Dermis blood vessel endothelial cell (primary cell): Measurements from ENCODE around the gene RAB26. TPM values are rescaled to one million over a fixed set of nuclear protein-coding genes. Genes with fewer than 3 reads are reported as not detected.
"Not testable (repeated sequence)": the region's sequence is repeated elsewhere in the genome, so short reads cannot be mapped to it uniquely, and the experiment has no call there.

ENCODE experiments used
- DNase-seq: peaks from one replicate; pipeline ENCODE4 v3.0.0; 2010
- total RNA-seq: library from RNA; depleted of rRNA; stranded (reverse); fragments of >200 nt; gene quantifications from 2 replicates; pipeline ENCODE4 v1.2.3, GENCODE V29; 2014

Gene RAB26
- total RNA-seq, 1 donor from 2014 or later, result 0.34 TPM

DNA sequence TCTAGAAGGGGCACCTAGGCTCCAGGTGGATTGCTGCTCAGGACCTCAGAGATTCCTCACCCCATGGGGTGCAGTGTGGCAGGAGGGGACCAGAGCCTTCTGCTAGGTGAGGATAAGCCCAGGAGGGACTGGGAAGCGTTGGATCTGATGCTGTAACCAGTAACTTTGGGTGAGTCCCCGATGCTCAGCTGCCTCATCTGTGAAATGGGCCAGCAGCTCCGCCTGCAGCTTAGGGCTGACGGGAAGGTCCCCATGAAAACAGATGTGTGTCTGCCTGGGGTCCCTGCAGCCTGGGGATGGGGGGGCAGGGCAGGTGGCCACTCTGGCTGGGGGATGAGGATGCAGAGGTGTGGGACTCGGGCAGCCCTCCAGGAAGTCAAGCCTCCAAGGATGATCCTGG lies 50.7 kb downstream of the RAB26 start:
- no peak for DNase-seq

DNA sequence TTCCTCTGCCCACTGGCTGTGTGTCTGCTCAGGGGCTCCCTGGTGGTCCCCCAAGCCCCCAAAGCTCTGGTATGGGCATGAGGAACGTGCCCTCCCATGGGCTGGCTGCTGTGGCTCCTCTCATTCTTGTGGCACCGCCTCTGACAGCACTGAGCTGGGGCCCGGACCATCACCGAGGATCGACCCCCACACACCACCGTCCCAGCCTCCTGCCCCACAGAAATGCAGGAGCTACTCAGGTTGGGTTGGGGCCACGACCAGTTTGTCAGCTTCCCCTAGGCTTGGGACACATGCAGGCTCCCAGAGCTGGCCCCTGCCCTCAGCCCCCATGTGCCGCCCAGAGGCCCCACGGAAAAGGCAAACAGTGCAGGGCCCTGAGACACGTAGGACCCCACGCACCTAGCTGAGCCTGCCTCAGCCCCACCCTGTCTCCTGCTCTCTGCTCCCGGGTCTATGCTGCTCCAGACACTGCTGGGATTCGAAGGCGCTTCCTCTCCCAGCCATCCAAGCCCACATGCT lies 51.3 kb downstream of the RAB26 start:
- DNase-seq, result no peak

- DNase-seq, result no peak
These were observed 51.9 kb downstream of the RAB26 start for GRCh38 chr16:2200313-2200712.

DNA sequence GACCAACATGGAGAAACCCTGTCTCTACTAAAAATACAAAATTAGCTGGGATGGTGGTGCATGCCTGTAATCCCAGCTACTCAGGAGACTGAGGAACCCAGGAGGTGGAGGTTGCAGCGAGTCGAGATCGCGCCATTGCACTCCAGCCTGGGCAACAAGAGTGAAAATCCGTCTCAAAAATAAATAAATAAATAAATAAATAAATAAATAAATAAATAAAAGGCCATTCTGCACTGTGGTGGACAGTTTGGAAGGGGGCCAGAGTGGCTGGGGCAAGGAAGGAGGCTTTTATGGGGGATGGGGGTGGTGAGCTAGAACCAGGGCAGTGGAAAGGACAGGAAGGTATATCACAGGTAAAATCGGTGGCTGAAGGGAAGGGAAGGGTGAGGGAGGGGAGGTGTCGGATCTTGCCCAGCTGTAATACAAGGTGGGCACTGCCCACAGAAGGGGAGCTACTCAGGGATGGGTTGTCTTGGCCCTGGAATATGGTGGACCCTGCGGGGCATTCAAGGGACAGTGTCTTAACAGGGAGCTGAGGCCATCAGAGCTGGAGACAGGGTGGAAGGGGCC lies 54.8 kb downstream of the RAB26 start:
- DNase-seq, result not testable (repeated sequence)

Other genes with a start within 250 kb of the RAB26 start
- gene HS3ST6, start 230.2 kb upstream of the RAB26 start, total RNA-seq, result not detected in 2 replicates
- gene MSRB1, start 205.4 kb upstream of the RAB26 start, total RNA-seq, result 6.6 and 8.1 TPM in 2 replicates
- gene RPL3L, start 193.9 kb upstream of the RAB26 start, total RNA-seq, result not detected in 2 replicates
- 107 and 149 TPM in 2 replicates for gene NDUFB10, start 189.1 kb upstream of the RAB26 start, total RNA-seq
- gene RPS2, start 183.8 kb upstream of the RAB26 start, total RNA-seq, result 1,669 and 1,784 TPM in 2 replicates
- gene RNF151, start 181.8 kb upstream of the RAB26 start, total RNA-seq, result not detected in 2 replicates
- gene TBL3, start 176.6 kb upstream of the RAB26 start, total RNA-seq, result 46.1 and 71.8 TPM in 2 replicates
- gene NOXO1, start 167.2 kb upstream of the RAB26 start, total RNA-seq, result 0.34 TPM in 1 of 2 replicates, not detected in the other
- gene GFER, start 164.4 kb upstream of the RAB26 start, total RNA-seq, result 9.0 and 13.4 TPM in 2 replicates
- 1.6 and 2.4 TPM in 2 replicates for gene SYNGR3, start 158.7 kb upstream of the RAB26 start, total RNA-seq
- 19.1 and 28.2 TPM in 2 replicates for gene ZNF598, start 138.8 kb upstream of the RAB26 start, total RNA-seq
- gene NPW, start 128.8 kb upstream of the RAB26 start, total RNA-seq, result 0.17 and 1.2 TPM in 2 replicates
- 33.5 and 79.6 TPM in 2 replicates for gene NHERF2, start 121.7 kb upstream of the RAB26 start, total RNA-seq
- gene NTHL1, start 100.8 kb upstream of the RAB26 start, total RNA-seq, result 27.7 and 32.3 TPM in 2 replicates
- 40.8 and 59.3 TPM in 2 replicates for gene TSC2, start 100.6 kb upstream of the RAB26 start, total RNA-seq
- gene PKD1, start 12.7 kb upstream of the RAB26 start, total RNA-seq, result 55.6 and 77.1 TPM in 2 replicates
- 110 and 171 TPM in 2 replicates for gene TRAF7, start 7.2 kb downstream of the RAB26 start, total RNA-seq
- 0.05 and 0.17 TPM in 2 replicates for gene CASKIN1, start 48.0 kb downstream of the RAB26 start, total RNA-seq
- 16.0 and 25.6 TPM in 2 replicates for gene MLST8, start 56.8 kb downstream of the RAB26 start, total RNA-seq
- 1.3 and 4.4 TPM in 2 replicates for gene BRICD5, start 62.2 kb downstream of the RAB26 start, total RNA-seq
- 18.4 and 20.2 TPM in 2 replicates for gene PGP, start 66.2 kb downstream of the RAB26 start, total RNA-seq
- gene E4F1, start 75.0 kb downstream of the RAB26 start, total RNA-seq, result 34.4 and 37.1 TPM in 2 replicates
- gene DNASE1L2, start 87.8 kb downstream of the RAB26 start, total RNA-seq, result 0.51 and 0.56 TPM in 2 replicates
- 32.3 and 37.8 TPM in 2 replicates for gene ECI1, start 103.0 kb downstream of the RAB26 start, total RNA-seq
- 61.8 and 85.0 TPM in 2 replicates for gene RNPS1, start 119.5 kb downstream of the RAB26 start, total RNA-seq
- gene ABCA3, start 192.1 kb downstream of the RAB26 start, total RNA-seq, result 29.1 and 66.9 TPM in 2 replicates